HFFc6 (cell line): ENCODE data around the gene WDR11. TPM values are rescaled to one million over a fixed set of nuclear protein-coding genes. Genes with fewer than 3 reads are reported as not detected.

ENCODE experiments used
- DNase-seq: peaks from one replicate; pipeline ENCODE4 v3.0.0-alpha.2; 2018
- H3K27ac Mint-ChIP-seq: 2 replicates; pipeline ENCODE4 v1.8.0; 2020; ENCODE audit warnings: mild to moderate bottlenecking, mixed read lengths
- H3K27me3 Mint-ChIP-seq: 2 replicates; pipeline ENCODE4 v1.8.0; 2021; ENCODE audit warnings: mild to moderate bottlenecking, moderate library complexity, mixed read lengths; ENCODE audit not compliant: insufficient read depth
- H3K36me3 Mint-ChIP-seq: 2 replicates; pipeline ENCODE4 v1.8.0; 2021; ENCODE audit warnings: low read depth, mixed read lengths
- H3K4me1 Mint-ChIP-seq: 2 replicates; pipeline ENCODE4 v1.8.0; 2020; ENCODE audit warnings: low read depth, mixed read lengths
- H3K4me3 Mint-ChIP-seq: 2 replicates; pipeline ENCODE4 v1.8.0; 2020; ENCODE audit warnings: mild to moderate bottlenecking, moderate library complexity, mixed read lengths
- H3K9me3 Mint-ChIP-seq: 2 replicates; pipeline ENCODE4 v1.8.0; 2020; ENCODE audit warnings: mild to moderate bottlenecking, mixed read lengths
- CTCF ChIP-seq: fragments of 200-600 bp; sonication (generic); IDR thresholded peaks from 2 replicates; pipeline ENCODE4 v1.5.0; 2021; ENCODE audit warnings: antibody characterized with exemption, mild to moderate bottlenecking
- total RNA-seq, 6 experiments: library from RNA; stranded (reverse); fragmentation: NEBNext Ultra II Directional; extraction: Animal tissue kit (Norgen Biotek cat#: 25700); gene quantifications; 2 replicates in 1 of 6; 3 replicates in 5 of 6; pipeline ENCODE4 v1.2.3, GENCODE V29; 2021

WDR11 gene
- total RNA-seq, 6 experiments from 2014 or later = 34.5 to 47.2 (median 38.0) TPM

GRCh38 chr10:120950051-120950561 is 98.9 kb downstream of the WDR11 start:
- H3K27ac Mint-ChIP-seq = no peak overlapping the region
- H3K9me3 Mint-ChIP-seq = peaks cover 6% of the 10 kb centered on the region; the same call in 1 of the 2 replicates
- no peak for TF ChIP-seq CTCF
- no peaks in the 10 kb centered on the region for H3K36me3 Mint-ChIP-seq
- peak overlapping the region; percentile 61 for H3K4me3 Mint-ChIP-seq
- H3K27me3 Mint-ChIP-seq = peaks cover 24% of the 10 kb centered on the region
- peaks cover 12% of the 10 kb centered on the region for H3K4me1 Mint-ChIP-seq
- DNase-seq = no peak

GRCh38 chr10:120951288-120951687 is 100.1 kb downstream of the WDR11 start:
- no peak for DNase-seq
- Mint-ChIP-seq H3K9me3 (peaks cover 6% of the 10 kb centered on the region; the same call in 1 of the 2 replicates), H3K4me3 (no peak overlapping the region), H3K27me3 (peaks cover 24% of the 10 kb centered on the region), H3K27ac (no peak overlapping the region), H3K36me3 (no peaks in the 10 kb centered on the region), H3K4me1 (peaks cover 12% of the 10 kb centered on the region)
- no peak for TF ChIP-seq CTCF

- H3K36me3 Mint-ChIP-seq = no peaks in the 10 kb centered on the region
- DNase-seq = no peak
- no peak for TF ChIP-seq CTCF
- H3K27ac Mint-ChIP-seq = no peak overlapping the region
- peaks cover 12% of the 10 kb centered on the region for H3K4me1 Mint-ChIP-seq
- H3K27me3 Mint-ChIP-seq = peaks cover 21% of the 10 kb centered on the region
- H3K4me3 Mint-ChIP-seq = no peak overlapping the region
- H3K9me3 Mint-ChIP-seq = peaks cover 6% of the 10 kb centered on the region; the same call in 1 of the 2 replicates
Observed at GRCh38 chr10:120953897-120954296, 102.7 kb downstream of the WDR11 start.
